Bronchus fibroblast of lung (primary cell): ENCODE results near the gene CFC1. TPM values are rescaled to one million over a fixed set of nuclear protein-coding genes. Genes with fewer than 3 reads are reported as not detected.

Experiments
- total RNA-seq: library from RNA; depleted of rRNA; stranded (reverse); fragments of >200 nt; gene quantifications from 2 replicates; pipeline ENCODE4 v1.2.3, GENCODE V29; 2015

CFC1 gene
- total RNA-seq, result not detected in 2 replicates

DNA sequence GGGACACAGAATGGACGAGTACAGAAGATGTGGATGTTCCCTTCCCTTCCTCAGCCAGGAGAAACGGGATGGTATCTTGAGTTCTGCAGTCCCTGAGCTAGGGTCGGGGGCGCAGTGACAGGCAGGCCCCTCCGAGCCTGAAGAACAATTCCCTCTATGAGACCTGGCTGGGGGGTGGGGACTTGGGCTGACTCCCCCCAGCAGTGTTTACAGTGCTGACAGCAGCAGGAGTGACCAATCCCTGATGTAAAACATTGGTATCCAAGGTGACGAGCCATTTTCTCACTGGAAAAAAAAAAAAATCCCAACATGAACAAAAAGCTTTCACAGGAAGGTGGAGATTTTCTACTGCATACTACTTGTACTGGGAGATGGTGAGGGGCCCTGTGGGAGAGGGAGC lies at the start of gene CFC1:
CFC1 (minus strand) TSS at position 183 of the 400 bp plus-strand sequence. CDS start 288 bp downstream, outside the sequence.

DNA sequence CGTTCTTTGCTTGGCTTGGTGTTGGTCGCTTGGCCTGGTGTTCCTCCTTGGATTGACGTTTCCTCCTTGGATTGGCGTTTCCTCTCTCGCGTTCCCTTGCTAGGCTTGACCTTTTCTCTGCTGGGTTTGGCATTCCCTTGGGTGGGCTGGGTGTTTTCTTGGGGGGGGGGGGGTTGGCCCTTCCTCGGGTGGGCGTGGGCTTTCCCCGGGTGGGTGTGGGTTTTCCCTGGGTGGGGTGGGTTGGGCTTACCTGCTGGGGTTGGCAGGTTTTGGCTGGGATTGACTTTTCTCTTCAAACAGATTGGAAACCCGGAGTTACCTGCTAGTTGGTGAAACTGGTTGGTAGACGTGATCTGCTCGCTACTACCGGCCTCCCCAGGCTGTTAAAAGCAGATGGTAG lies 11.8 kb upstream of the CFC1 start, which contains the start of gene POTEJ:
POTEJ (plus strand) TSS at position 301 of the 400 bp plus-strand sequence; CDS start at position 394, 93 bp downstream.

Other genes with a start within 250 kb of the CFC1 start
- 15.6 and 26.7 TPM in 2 replicates for gene PTPN18, start 243.5 kb downstream of the CFC1 start, total RNA-seq
- not detected in 2 replicates for gene POTEI, start 90.2 kb downstream of the CFC1 start, total RNA-seq
- gene CFC1B, start 78.4 kb downstream of the CFC1 start, total RNA-seq, result not detected in 2 replicates
- not detected in 2 replicates for gene POTEJ, start 11.9 kb upstream of the CFC1 start, total RNA-seq
- gene GPR148, start 129.5 kb upstream of the CFC1 start, total RNA-seq, result not detected in 2 replicates
- gene AMER3, start 156.0 kb upstream of the CFC1 start, total RNA-seq, result not detected in 2 replicates
- 1.6 and 2.7 TPM in 2 replicates for gene ARHGEF4, start 237.3 kb upstream of the CFC1 start, total RNA-seq